GM12878 (cell line): Measurements from ENCODE around the gene BCL2. TPM values are rescaled to one million over a fixed set of nuclear protein-coding genes. Genes with fewer than 3 reads are reported as not detected.
A peak's percentile ranks its signal among the peaks of the same experiment; 100 is the strongest.

Source experiments
- ATAC-seq: fragments of 200-7000 bp; cut with Tn5 transposase; 3 replicates; pipeline ENCODE4 v1.9.1; 2020; ENCODE audit warnings: mild to moderate bottlenecking, moderate library complexity
- BruUV-seq: library from RNA; stranded (reverse); fragments of 400-500 nt; replicated peaks from 2 replicates; lab custom pipeline; 2021; lab: Mats Ljungman, UMichigan
- CTCF ChIA-PET: fragments of 300-600 bp; sonication (Branson Sonifier 250); formaldehyde crosslinking; extraction: SDS; loops from one replicate; lab custom pipeline; 2021; ENCODE audit warnings: inconsistent platforms; lab: Yijun Ruan, JAX
- POLR2A ChIA-PET: fragments of 350-600 bp; formaldehyde crosslinking; extraction: SDS; loops from one replicate; lab custom pipeline; 2021; ENCODE audit warnings: inconsistent platforms; lab: Charles Lee
- RAD21 ChIA-PET: fragments of 300-600 bp; sonication (Branson Sonifier 250); formaldehyde crosslinking; loops from one replicate; lab custom pipeline; 2023; ENCODE audit warnings: antibody characterized with exemption; ENCODE audit not compliant: unreplicated experiment; lab: Charles Lee
- SMC1A ChIA-PET: fragments of 300-600 bp; sonication (Branson Sonifier 250); formaldehyde crosslinking; loops from one replicate; lab custom pipeline; 2023; ENCODE audit not compliant: unreplicated experiment, uncharacterized antibody; lab: Charles Lee
- DNase-seq: peaks from one replicate; pipeline ENCODE4 v3.0.0-alpha.2; 2011; ENCODE audit warnings: low read depth, low spot score
- FAIRE-seq: peaks from 3 replicates; lab custom pipeline; 2011; peaks lifted over from hg19 to GRCh38; lab: Jason Lieb, UNC
- H2AFZ ChIP-seq: 2 replicates; pipeline ENCODE4 v1.6.0; 2011; ENCODE audit warnings: low read depth, low read length, control low read depth; ENCODE audit not compliant: control insufficient read depth
- H3K27ac ChIP-seq: 2 replicates; pipeline ENCODE4 v1.5.1; 2011; ENCODE audit warnings: control low read depth; ENCODE audit not compliant: control insufficient read depth, insufficient read depth
- H3K27me3 ChIP-seq, 2 experiments: replicated peaks in 1 of 2; 2 replicates each; pipeline versions ENCODE4 v1.6.0 to v1.6.1; 2011; ENCODE audit warnings: low read length in 1 of 2; ENCODE audit not compliant: control insufficient read depth in 2 of 2, insufficient read depth in 2 of 2
- H3K36me3 ChIP-seq, 2 experiments: 2 replicates each; pipeline ENCODE4 v1.5.1; 2011; ENCODE audit warnings: low read length in 1 of 2; ENCODE audit not compliant: control insufficient read depth in 2 of 2, insufficient read depth in 2 of 2
- H3K4me1 ChIP-seq: 2 replicates; pipeline ENCODE4 v1.6.1; 2011; ENCODE audit warnings: mild to moderate bottlenecking, low read length, moderate library complexity, mixed read lengths; ENCODE audit not compliant: control insufficient read depth, insufficient read depth
- H3K4me2 ChIP-seq: 2 replicates; pipeline ENCODE4 v1.6.0; 2011; ENCODE audit warnings: control low read depth; ENCODE audit not compliant: control insufficient read depth, insufficient read depth
- H3K4me3 ChIP-seq: fragments of 200-600 bp; sonication (generic); 2 replicates; pipeline ENCODE4 v1.5.1; 2016
- H3K79me2 ChIP-seq: 2 replicates; pipeline ENCODE4 v1.6.0; 2011; ENCODE audit warnings: low read length; ENCODE audit not compliant: control insufficient read depth, insufficient read depth
- H3K9ac ChIP-seq: 2 replicates; pipeline ENCODE4 v1.8.0; 2011; ENCODE audit warnings: low read length, control low read depth, mixed read lengths; ENCODE audit not compliant: control insufficient read depth, insufficient read depth
- H3K9me3 ChIP-seq: replicated peaks from 3 replicates; pipeline ENCODE4 v1.5.1; 2011; ENCODE audit warnings: mild to moderate bottlenecking, low read length; ENCODE audit not compliant: control insufficient read depth, insufficient read depth
- H4K20me1 ChIP-seq: 2 replicates; pipeline ENCODE4 v1.6.0; 2011; ENCODE audit not compliant: control insufficient read depth, insufficient read depth
- CHD1 ChIP-seq: IDR thresholded peaks from 2 replicates; pipeline ENCODE4 v1.6.1; 2012; ENCODE audit warnings: low read depth, low read length, improper control_type of control experiment
- CUX1 ChIP-seq: IDR thresholded peaks from 2 replicates; pipeline ENCODE4 v1.6.1; 2012; ENCODE audit warnings: improper control_type of control experiment, low read depth, low read length; ENCODE audit not compliant: insufficient replicate concordance
- DPF2 ChIP-seq: fragments of 450-650 bp; IDR thresholded peaks from 2 replicates; pipeline ENCODE4 v1.6.1; 2017; ENCODE audit warnings: mild to moderate bottlenecking
- IKZF1 ChIP-seq: fragments of 450-650 bp; conservative IDR thresholded peaks from 2 replicates; pipeline ENCODE4 v1.6.1; 2017; ENCODE audit warnings: antibody characterized with exemption, mild to moderate bottlenecking
- PKNOX1 ChIP-seq: fragments of 450-650 bp; IDR thresholded peaks from 2 replicates; pipeline ENCODE4 v1.6.1; 2016; ENCODE audit warnings: mild to moderate bottlenecking
- POU2F2 ChIP-seq: IDR thresholded peaks from 3 replicates; pipeline ENCODE4 v1.6.1; 2011; ENCODE audit warnings: low read depth, mild to moderate bottlenecking, low read length, borderline replicate concordance
- SIN3A ChIP-seq: IDR thresholded peaks from 2 replicates; pipeline ENCODE4 v1.6.1; 2012; ENCODE audit warnings: low read depth, low read length, improper control_type of control experiment
- SMAD1 ChIP-seq: fragments of 450-650 bp; IDR thresholded peaks from 2 replicates; pipeline ENCODE4 v1.6.1; 2018; ENCODE audit warnings: mild to moderate bottlenecking, low read depth; ENCODE audit not compliant: partially characterized antibody
- TAF1 ChIP-seq: IDR thresholded peaks from 2 replicates; pipeline ENCODE4 v1.6.1; 2011; ENCODE audit warnings: mild to moderate bottlenecking, low read depth, low read length, borderline replicate concordance
- ZNF687 ChIP-seq: fragments of 450-650 bp; IDR thresholded peaks from 2 replicates; pipeline ENCODE4 v1.6.1; 2017; ENCODE audit warnings: mild to moderate bottlenecking, moderate library complexity
- whole genome bisulfite sequencing: methylation state at CpG from one replicate; pipeline ENCODE4 v1.1.6; 2016; ENCODE audit warnings: low lambda C conversion rate; ENCODE audit not compliant: insufficient replicate concordance, insufficient coverage; ENCODE audit errors: missing lambda C conversion rate; 5-methylcytosine and 5-hydroxymethylcytosine counted together
- in situ Hi-C: fragments of 300-500 bp; cut with MboI; formaldehyde crosslinking; loops from 9 replicates; pipeline ENCODE4 v1.14.3; 2018; ENCODE audit warnings: mixed read lengths
- intact Hi-C: fragments of 100-400 bp; cut with micrococcal nuclease; formaldehyde crosslinking; loops from one replicate; pipeline ENCODE4 v1.14.2; 2022; ENCODE audit not compliant: unreplicated experiment
- polyA plus RNA-seq, 11 experiments: library from polyadenylated mRNA; depleted of rRNA in 4 of 11; unstranded in 6 of 11; stranded (reverse) in 5 of 11; fragments of >200 nt; fragmentation: Nextera tagmentation in 4 of 11; fragmentation: Illumina TruSeq in 1 of 11; extraction: Ambion mirVana in 4 of 11; extraction: Trizol in 1 of 11; gene quantifications; 1 replicate in 1 of 11; 2 replicates in 10 of 11; pipeline versions ENCODE4 v1.2.1 to v1.2.3, GENCODE V29; 2011 to 2016; ENCODE audit warnings: inconsistent platforms in 2 of 11, missing spikeins in 2 of 11, low read depth in 1 of 11
- total RNA-seq, 4 experiments: library from RNA; depleted of rRNA in 3 of 4; stranded (reverse); fragments of >200 nt in 3 of 4; fragmentation: Illumina TruSeq in 1 of 4; extraction: Trizol in 1 of 4; gene quantifications; 2 replicates each; pipeline versions ENCODE4 v1.2.1 to v1.2.3, GENCODE V29; 2013 to 2021

BCL2 gene
- total and polyA plus RNA-seq, 10 of the 15 experiments (the other 5 are each of a cell fraction or from before 2014, with no cell fraction given): 4.1 to 47.8 (median 19.3) TPM

- in situ Hi-C loops: loop anchor here (5.0 kb wide), 1 partner anchor 175 kb away; no protein-coding TSS in a partner anchor
- Histone ChIP-seq H3K27ac (peak overlapping the region; percentile 90), H3K27me3 (no peaks in the 10 kb centered on the region), H2AFZ (no peak overlapping the region; the same call in 1 of the 2 replicates), H3K9ac (peak overlapping the region; percentile 97), H3K4me2 (peak overlapping the region; percentile 88), H3K79me2 (peaks cover 90% of the 10 kb centered on the region), H3K4me1 (peaks cover 13% of the 10 kb centered on the region), H3K36me3 (no peaks in the 10 kb centered on the region), H4K20me1 (no peaks in the 10 kb centered on the region), H3K9me3 (no peaks in the 10 kb centered on the region), H3K4me3 (peak overlapping the region; percentile 98)
- ChIA-PET SMC1A (interaction anchor here (0.8 to 3.9 kb wide), 40 partner anchors 10 to 299 kb away, joined by 3 to 55 read pairs (median 6); no protein-coding TSS in a partner anchor), CTCF (interaction anchor here (0.6 to 3.8 kb wide), 32 partner anchors 9 to 299 kb away, joined by 3 to 95 read pairs (median 6); no protein-coding TSS in a partner anchor), POLR2A (interaction anchor here (0.8 to 3.9 kb wide), 11 partner anchors 9 to 186 kb away, joined by 3 to 67 read pairs (median 5); no protein-coding TSS in a partner anchor), RAD21 (interaction anchor here (0.7 to 3.9 kb wide), 26 partner anchors 10 to 299 kb away, joined by 3 to 115 read pairs (median 7); no protein-coding TSS in a partner anchor)
- ATAC-seq (peak; percentile 5), DNase-seq (no peak), FAIRE-seq (no peak)
- BruUV-seq: TSS peak; percentile 61
- intact Hi-C loops: no loop called here
- 0% methylated on average over 4 of the region's 4 CpGs for WGBS
- TF ChIP-seq TAF1 (no peak), PKNOX1 (0 out of 2 replicates have a peak, but pooled peaks have one; percentile 18), IKZF1 (peak; percentile 21; the same call in 1 of the 2 replicates), SMAD1 (peak; percentile 86), POU2F2 (peak; percentile 56; the same call in 1 of the 3 replicates), CHD1 (0 out of 2 replicates have a peak, but pooled peaks have one; percentile 91), CUX1 (peak; percentile 5), SIN3A (no peak), ZNF687 (peak; percentile 65; the same call in 1 of the 2 replicates), DPF2 (no peak)
Measured at GRCh38 chr18:63316612-63317555, 2.7 kb downstream of the BCL2 start.
